Neural progenitor cell (in vitro differentiated cells): ENCODE measurements around the gene SUPT3H. TPM values are rescaled to one million over a fixed set of nuclear protein-coding genes. Genes with fewer than 3 reads are reported as not detected.

ENCODE experiments used
- DNase-seq: peaks from one replicate; pipeline ENCODE4 v3.0.0-alpha.2; 2016; ENCODE audit warnings: low spot score
- H2AFZ ChIP-seq: fragments of 200-600 bp; sonication (generic); replicated peaks from 2 replicates; pipeline ENCODE4 v1.6.1; 2016; ENCODE audit warnings: antibody characterized with exemption
- H3F3A ChIP-seq: fragments of 200-600 bp; sonication (generic); 2 replicates; pipeline ENCODE4 v1.6.1; 2016; ENCODE audit warnings: antibody characterized with exemption, low read depth
- H3K27ac ChIP-seq: fragments of 200-600 bp; sonication (generic); 2 replicates; pipeline ENCODE4 v1.5.1; 2016; ENCODE audit warnings: mild to moderate bottlenecking
- H3K27me3 ChIP-seq: fragments of 200-600 bp; sonication (generic); 2 replicates; pipeline ENCODE4 v1.6.1; 2016; ENCODE audit warnings: mild to moderate bottlenecking, moderate library complexity
- H3K36me3 ChIP-seq: fragments of 200-600 bp; sonication (generic); 2 replicates; pipeline ENCODE4 v1.5.1; 2016
- H3K4me1 ChIP-seq: fragments of 200-600 bp; sonication (generic); 2 replicates; pipeline ENCODE4 v1.6.1; 2016; ENCODE audit warnings: mixed run types
- H3K4me2 ChIP-seq: fragments of 200-600 bp; sonication (generic); 2 replicates; pipeline ENCODE4 v1.6.1; 2016
- H3K4me3 ChIP-seq: fragments of 200-600 bp; sonication (generic); 2 replicates; pipeline ENCODE4 v1.5.1; 2016
- H3K79me2 ChIP-seq: fragments of 200-600 bp; sonication (generic); 2 replicates; pipeline ENCODE4 v1.6.1; 2016; ENCODE audit warnings: low read depth
- H3K9ac ChIP-seq: fragments of 200-600 bp; sonication (generic); 2 replicates; pipeline ENCODE4 v1.6.1; 2016
- H3K9me3 ChIP-seq: fragments of 200-600 bp; sonication (generic); 2 replicates; pipeline ENCODE4 v1.5.1; 2016; ENCODE audit warnings: low read depth
- H4K20me1 ChIP-seq: fragments of 200-600 bp; sonication (generic); 2 replicates; pipeline ENCODE4 v1.6.1; 2016; ENCODE audit warnings: low read depth
- H3K27ac Mint-ChIP-seq: 3 replicates; pipeline ENCODE4 v1.8.0; 2021; ENCODE audit warnings: mixed read lengths
- H3K27me3 Mint-ChIP-seq: 2 replicates; pipeline ENCODE4 v1.8.0; 2022; ENCODE audit warnings: low read depth, mild to moderate bottlenecking, inconsistent platforms, moderate library complexity, mixed read lengths; ENCODE audit not compliant: insufficient read depth
- H3K36me3 Mint-ChIP-seq: 3 replicates; pipeline ENCODE4 v1.8.0; 2021; ENCODE audit warnings: mixed read lengths
- H3K4me1 Mint-ChIP-seq: 3 replicates; pipeline ENCODE4 v1.8.0; 2021; ENCODE audit warnings: mixed read lengths
- H3K4me3 Mint-ChIP-seq: 3 replicates; pipeline ENCODE4 v1.8.0; 2021; ENCODE audit warnings: mild to moderate bottlenecking, moderate library complexity, mixed read lengths
- H3K9me3 Mint-ChIP-seq: 3 replicates; pipeline ENCODE4 v1.8.0; 2020; ENCODE audit warnings: mixed read lengths
- CTCF ChIP-seq: fragments of 200-600 bp; sonication (generic); IDR thresholded peaks from 2 replicates; pipeline ENCODE4 v1.5.1; 2017; ENCODE audit warnings: antibody characterized with exemption, mild to moderate bottlenecking
- EZH2 ChIP-seq: fragments of 200-600 bp; sonication (generic); IDR thresholded peaks from 2 replicates; pipeline ENCODE4 v1.6.1; 2017; ENCODE audit warnings: antibody characterized with exemption, mild to moderate bottlenecking, moderate library complexity
- EZH2phosphoT487 ChIP-seq: fragments of 200-600 bp; sonication (generic); IDR thresholded peaks from 2 replicates; pipeline ENCODE4 v1.6.1; 2017; ENCODE audit warnings: antibody characterized with exemption
- total RNA-seq: library from RNA; depleted of rRNA; stranded (reverse); fragments of >200 nt; gene quantifications from 2 replicates; pipeline ENCODE4 v1.2.3, GENCODE V29; 2015; ENCODE audit warnings: low replicate concordance

The SUPT3H gene
- total RNA-seq, 1 donor from 2014 or later = 16.3 TPM

GRCh38 chr6:45215759-45216158 lies 162.0 kb downstream of the SUPT3H start:
- no peak overlapping the region for H3K27ac Mint-ChIP-seq
- no peaks in the 10 kb centered on the region for H3K9me3 ChIP-seq
- peaks cover 4% of the 10 kb centered on the region for H3K36me3 Mint-ChIP-seq
- H3K4me1 Mint-ChIP-seq = peaks cover 3% of the 10 kb centered on the region
- H2AFZ ChIP-seq = no peak overlapping the region
- H3K36me3 ChIP-seq = no peaks in the 10 kb centered on the region
- peaks cover 32% of the 10 kb centered on the region for H3K9me3 Mint-ChIP-seq
- H3K4me2 ChIP-seq = no peak overlapping the region
- H3K4me1 ChIP-seq = peaks cover 11% of the 10 kb centered on the region
- no peaks in the 10 kb centered on the region for H3K27me3 Mint-ChIP-seq
- no peaks in the 10 kb centered on the region for H3K79me2 ChIP-seq
- no peak overlapping the region for H3K9ac ChIP-seq
- H3F3A ChIP-seq = no peaks in the 10 kb centered on the region
- no peaks in the 10 kb centered on the region for H4K20me1 ChIP-seq
- TF ChIP-seq CTCF (no peak), EZH2phosphoT487 (no peak)
- no peak overlapping the region for H3K27ac ChIP-seq
- no peaks in the 10 kb centered on the region for H3K27me3 ChIP-seq
- DNase-seq = no peak
- no peak overlapping the region for H3K4me3 ChIP-seq
- no peak overlapping the region for H3K4me3 Mint-ChIP-seq

DNA sequence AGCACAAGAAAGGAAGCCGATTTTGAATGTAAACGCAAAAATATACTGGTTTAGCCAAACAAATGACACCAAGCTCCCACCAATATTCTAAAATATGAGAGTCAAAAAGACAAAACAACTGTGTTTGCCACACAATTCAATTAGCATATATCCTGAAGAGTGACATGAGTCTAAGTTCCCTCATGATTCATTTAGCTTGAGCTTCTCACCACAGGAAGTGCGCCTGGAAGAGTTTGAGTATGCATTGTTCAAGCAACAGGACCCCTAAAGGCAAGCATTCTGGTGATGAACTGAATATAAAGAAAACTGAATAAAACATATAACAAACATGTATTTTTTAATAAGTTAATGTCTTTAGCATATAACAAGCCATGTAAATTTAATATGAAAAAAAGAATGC lies 164.8 kb downstream of the SUPT3H start:
- Histone ChIP-seq H3K9ac (no peak overlapping the region), H3K27me3 (no peaks in the 10 kb centered on the region), H4K20me1 (no peaks in the 10 kb centered on the region), H3K4me2 (no peak overlapping the region), H3K36me3 (no peaks in the 10 kb centered on the region), H2AFZ (no peak overlapping the region), H3K9me3 (peaks cover 4% of the 10 kb centered on the region), H3K27ac (no peak overlapping the region), H3K4me3 (no peak overlapping the region), H3K79me2 (no peaks in the 10 kb centered on the region), H3K4me1 (peaks cover 11% of the 10 kb centered on the region), H3F3A (no peaks in the 10 kb centered on the region)
- Mint-ChIP-seq H3K9me3 (peaks cover 37% of the 10 kb centered on the region), H3K4me3 (no peak overlapping the region), H3K36me3 (peaks cover 12% of the 10 kb centered on the region), H3K27me3 (no peaks in the 10 kb centered on the region), H3K4me1 (peaks cover 3% of the 10 kb centered on the region), H3K27ac (no peak overlapping the region)
- TF ChIP-seq CTCF = no peak
- no peak for TF ChIP-seq EZH2phosphoT487
- TF ChIP-seq EZH2 = no peak
- DNase-seq = peak; percentile 9

DNA sequence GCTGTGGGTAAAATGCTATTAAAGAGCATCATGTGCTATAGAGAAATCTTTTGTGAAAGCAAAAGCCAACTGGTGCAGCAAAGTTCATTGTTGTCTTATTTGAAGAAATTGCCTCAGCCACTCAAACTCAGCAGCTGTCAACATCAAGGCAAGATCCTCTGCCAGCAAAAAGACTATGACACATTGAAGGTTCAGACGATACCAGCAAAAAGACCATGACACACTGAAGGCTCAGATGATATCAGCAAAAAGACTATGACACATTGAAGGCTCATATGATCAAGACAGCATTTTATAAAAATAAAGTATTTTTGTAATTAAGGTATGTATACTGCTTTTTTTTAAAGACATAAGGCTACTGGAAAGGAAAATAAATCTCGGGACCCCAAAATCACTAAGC lies 168.0 kb downstream of the SUPT3H start:
- no peaks in the 10 kb centered on the region for H3K36me3 ChIP-seq
- no peak overlapping the region for H2AFZ ChIP-seq
- no peak overlapping the region for H3K9ac ChIP-seq
- no peak overlapping the region for H3K4me2 ChIP-seq
- Mint-ChIP-seq H3K27me3 (no peaks in the 10 kb centered on the region), H3K27ac (no peak overlapping the region), H3K9me3 (peaks cover 28% of the 10 kb centered on the region), H3K4me3 (no peak overlapping the region), H3K4me1 (peaks cover 3% of the 10 kb centered on the region), H3K36me3 (peaks cover 18% of the 10 kb centered on the region)
- H3K4me3 ChIP-seq = no peak overlapping the region
- DNase-seq = no peak
- no peaks in the 10 kb centered on the region for H3F3A ChIP-seq
- peaks cover 11% of the 10 kb centered on the region for H3K4me1 ChIP-seq
- no peaks in the 10 kb centered on the region for H4K20me1 ChIP-seq
- no peak overlapping the region for H3K27ac ChIP-seq
- no peak for TF ChIP-seq EZH2
- no peaks in the 10 kb centered on the region for H3K79me2 ChIP-seq
- H3K9me3 ChIP-seq = peaks cover 4% of the 10 kb centered on the region
- no peaks in the 10 kb centered on the region for H3K27me3 ChIP-seq

GRCh38 chr6:45206793-45207492 lies 170.8 kb downstream of the SUPT3H start:
- Mint-ChIP-seq H3K4me1 (no peaks in the 10 kb centered on the region), H3K36me3 (peaks cover 16% of the 10 kb centered on the region), H3K4me3 (no peak overlapping the region), H3K27ac (no peak overlapping the region), H3K9me3 (peaks cover 24% of the 10 kb centered on the region), H3K27me3 (no peaks in the 10 kb centered on the region)
- no peak for DNase-seq
- Histone ChIP-seq H2AFZ (no peak overlapping the region), H3F3A (peaks cover 5% of the 10 kb centered on the region), H3K79me2 (no peaks in the 10 kb centered on the region), H3K27ac (no peak overlapping the region), H3K27me3 (no peaks in the 10 kb centered on the region), H3K4me3 (no peak overlapping the region), H3K36me3 (no peaks in the 10 kb centered on the region), H3K4me1 (no peaks in the 10 kb centered on the region), H3K9me3 (peaks cover 4% of the 10 kb centered on the region), H4K20me1 (no peaks in the 10 kb centered on the region), H3K4me2 (no peak overlapping the region), H3K9ac (no peak overlapping the region)
- TF ChIP-seq EZH2phosphoT487 (no peak), EZH2 (no peak), CTCF (no peak)
